Endothelial cell of umbilical vein (primary cell): Measurements from ENCODE around the gene CHN2.

Source experiments
- CTCF ChIP-seq, 2 donors: IDR thresholded peaks; 1 replicate in 1 of 2; 2 replicates in 1 of 2; pipeline ENCODE4 v1.5.1; 2011; ENCODE audit warnings: low read length in 2 of 2, mild to moderate bottlenecking in 2 of 2, moderate library complexity in 2 of 2, control low read depth in 1 of 2, inconsistent platforms in 1 of 2, low read depth in 1 of 2; ENCODE audit not compliant: insufficient read depth in 1 of 2; ENCODE audit errors: extremely low read depth in 1 of 2
- EZH2 ChIP-seq: IDR thresholded peaks from 2 replicates; pipeline ENCODE4 v1.6.1; 2012; ENCODE audit warnings: borderline replicate concordance, low read depth, mild to moderate bottlenecking, moderate library complexity, low read length, inconsistent platforms; ENCODE audit not compliant: severe bottlenecking
- FOS ChIP-seq: IDR thresholded peaks from 2 replicates; pipeline ENCODE4 v1.6.1; 2011; ENCODE audit warnings: mild to moderate bottlenecking, low read length, moderate library complexity, borderline replicate concordance; ENCODE audit not compliant: insufficient read depth
- POLR2A ChIP-seq: IDR thresholded peaks from 2 replicates; pipeline ENCODE4 v1.6.1; 2012; ENCODE audit warnings: low read depth, mild to moderate bottlenecking, control low read depth, low read length

GRCh38 chr7:29408841-29409243, 214.3 kb downstream of the CHN2 start:
- no peak for TF ChIP-seq POLR2A
- TF ChIP-seq CTCF (IDR thresholded peaks at IDR 0.05; ENCODE audit: extremely low read depth in 1 of 2, insufficient read depth in 1 of 2, low read depth in 1 of 2, low read length in 2 of 2): peak; percentile 61 to 67
- TF ChIP-seq EZH2: no peak
- TF ChIP-seq FOS: peak; percentile 37
